Gastroesophageal sphincter (tissue), 4 donors: ENCODE data around the gene RAB3C. TPM values are rescaled to one million over a fixed set of nuclear protein-coding genes. Genes with fewer than 3 reads are reported as not detected.

ENCODE experiments used
- ATAC-seq: fragments of 150-250 bp; one replicate; pipeline ENCODE4 v1.9.1; 2016; ENCODE audit warnings: mild to moderate bottlenecking, moderate library complexity
- H3K27ac ChIP-seq, 4 donors: fragments of 200-600 bp; sonication (generic) in 3 of 4; 1 replicate in 3 of 4; 2 replicates in 1 of 4; pipeline ENCODE4 v1.5.1; 2016 to 2019
- H3K27me3 ChIP-seq: fragments of 200-600 bp; sonication (generic); one replicate; pipeline ENCODE4 v1.5.1; 2019
- H3K36me3 ChIP-seq, 2 donors: fragments of 200-600 bp; sonication (generic); one replicate each; pipeline ENCODE4 v1.5.1; 2019; ENCODE audit warnings: control low read depth in 1 of 2
- H3K4me1 ChIP-seq, 3 donors: fragments of 200-600 bp; sonication (generic); 1 replicate in 2 of 3; 2 replicates in 1 of 3; pipeline ENCODE4 v1.5.1; 2016 to 2019; ENCODE audit warnings: control low read depth in 2 of 3
- H3K4me3 ChIP-seq, 2 donors: fragments of 200-600 bp; sonication (generic); one replicate each; pipeline ENCODE4 v1.5.1; 2019; ENCODE audit warnings: mild to moderate bottlenecking in 1 of 2, moderate library complexity in 1 of 2
- H3K9me3 ChIP-seq, 3 donors: fragments of 200-600 bp; sonication (generic); one replicate each; pipeline ENCODE4 v1.5.1; 2017 to 2019; ENCODE audit warnings: control low read depth in 2 of 3
- EP300 ChIP-seq: sonication (generic); formaldehyde crosslinking; IDR thresholded peaks from one replicate; pipeline ENCODE4 v1.6.1; 2017; ENCODE audit warnings: antibody characterized with exemption, mild to moderate bottlenecking
- POLR2A ChIP-seq, 2 donors: fragments of 450-650 bp; IDR thresholded peaks; one replicate each; pipeline ENCODE4 v1.6.1; 2017; ENCODE audit warnings: antibody characterized with exemption in 2 of 2, mild to moderate bottlenecking in 2 of 2, moderate library complexity in 1 of 2
- POLR2AphosphoS5 ChIP-seq: sonication (generic); formaldehyde crosslinking; IDR thresholded peaks from one replicate; pipeline ENCODE4 v1.6.1; 2017; ENCODE audit warnings: antibody characterized with exemption
- WGBS, 2 donors: methylation state at CpG; one replicate each; pipeline ENCODE4 v1.1.5; 2018; ENCODE audit warnings: low coverage in 1 of 2; 5-methylcytosine and 5-hydroxymethylcytosine counted together
- total RNA-seq, 4 donors: library from RNA; depleted of rRNA; stranded (reverse); fragments of >200 nt; gene quantifications; one replicate each; pipeline ENCODE4 v1.1.0, GENCODE V29; 2016
- TF ChIP-seq, protein P1 (sequence below), 4 experiments: fragments of 200-600 bp in 2 of 4; fragments of 450-650 bp in 2 of 4; sonication (generic) in 1 of 4; IDR thresholded peaks; one replicate each; pipeline ENCODE4 v1.5.1; 2017 to 2019; ENCODE audit warnings: antibody characterized with exemption in 4 of 4, mild to moderate bottlenecking in 2 of 4, moderate library complexity in 2 of 4

Gene RAB3C
- total RNA-seq, 4 donors from 2014 or later, result 0.16 to 3.5 (median 2.1) TPM

DNA sequence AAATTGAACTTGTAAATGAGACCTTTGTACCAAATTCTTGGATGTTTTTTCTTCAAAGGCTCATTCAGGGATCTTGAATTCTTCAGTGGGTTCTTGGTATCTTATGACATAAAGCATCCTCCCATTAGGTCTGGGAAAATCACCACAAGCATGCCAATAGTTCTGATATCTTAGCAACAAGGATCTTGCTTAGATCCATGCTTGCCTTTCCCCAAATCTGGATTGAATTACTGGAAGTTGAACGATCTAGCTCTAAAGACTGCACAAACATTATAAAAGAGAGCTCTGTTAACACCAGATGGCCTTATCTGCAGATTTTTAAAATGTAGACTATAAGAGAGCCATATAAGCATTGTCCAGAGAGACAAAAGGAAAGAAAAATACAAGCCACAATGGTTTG is 266.3 kb downstream of the RAB3C start:
- Histone ChIP-seq H3K4me1 (no peaks in the 10 kb centered on the region), H3K36me3 (no peaks in the 10 kb centered on the region), H3K27me3 (no peaks in the 10 kb centered on the region), H3K4me3 (no peak overlapping the region), H3K9me3 (no peaks in the 10 kb centered on the region), H3K27ac (no peak overlapping the region)
- WGBS, 2 donors, result 33 to 44% methylated on average over 1 of the region's 1 CpG
- ATAC-seq, result no peak
- TF ChIP-seq EP300 (no peak), POLR2A (IDR thresholded peaks at IDR 0.05) (no peak), POLR2AphosphoS5 (no peak)
- TF ChIP-seq, protein P1, sequence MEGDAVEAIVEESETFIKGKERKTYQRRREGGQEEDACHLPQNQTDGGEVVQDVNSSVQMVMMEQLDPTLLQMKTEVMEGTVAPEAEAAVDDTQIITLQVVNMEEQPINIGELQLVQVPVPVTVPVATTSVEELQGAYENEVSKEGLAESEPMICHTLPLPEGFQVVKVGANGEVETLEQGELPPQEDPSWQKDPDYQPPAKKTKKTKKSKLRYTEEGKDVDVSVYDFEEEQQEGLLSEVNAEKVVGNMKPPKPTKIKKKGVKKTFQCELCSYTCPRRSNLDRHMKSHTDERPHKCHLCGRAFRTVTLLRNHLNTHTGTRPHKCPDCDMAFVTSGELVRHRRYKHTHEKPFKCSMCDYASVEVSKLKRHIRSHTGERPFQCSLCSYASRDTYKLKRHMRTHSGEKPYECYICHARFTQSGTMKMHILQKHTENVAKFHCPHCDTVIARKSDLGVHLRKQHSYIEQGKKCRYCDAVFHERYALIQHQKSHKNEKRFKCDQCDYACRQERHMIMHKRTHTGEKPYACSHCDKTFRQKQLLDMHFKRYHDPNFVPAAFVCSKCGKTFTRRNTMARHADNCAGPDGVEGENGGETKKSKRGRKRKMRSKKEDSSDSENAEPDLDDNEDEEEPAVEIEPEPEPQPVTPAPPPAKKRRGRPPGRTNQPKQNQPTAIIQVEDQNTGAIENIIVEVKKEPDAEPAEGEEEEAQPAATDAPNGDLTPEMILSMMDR (IDR thresholded peaks at IDR 0.05), result no peak

DNA sequence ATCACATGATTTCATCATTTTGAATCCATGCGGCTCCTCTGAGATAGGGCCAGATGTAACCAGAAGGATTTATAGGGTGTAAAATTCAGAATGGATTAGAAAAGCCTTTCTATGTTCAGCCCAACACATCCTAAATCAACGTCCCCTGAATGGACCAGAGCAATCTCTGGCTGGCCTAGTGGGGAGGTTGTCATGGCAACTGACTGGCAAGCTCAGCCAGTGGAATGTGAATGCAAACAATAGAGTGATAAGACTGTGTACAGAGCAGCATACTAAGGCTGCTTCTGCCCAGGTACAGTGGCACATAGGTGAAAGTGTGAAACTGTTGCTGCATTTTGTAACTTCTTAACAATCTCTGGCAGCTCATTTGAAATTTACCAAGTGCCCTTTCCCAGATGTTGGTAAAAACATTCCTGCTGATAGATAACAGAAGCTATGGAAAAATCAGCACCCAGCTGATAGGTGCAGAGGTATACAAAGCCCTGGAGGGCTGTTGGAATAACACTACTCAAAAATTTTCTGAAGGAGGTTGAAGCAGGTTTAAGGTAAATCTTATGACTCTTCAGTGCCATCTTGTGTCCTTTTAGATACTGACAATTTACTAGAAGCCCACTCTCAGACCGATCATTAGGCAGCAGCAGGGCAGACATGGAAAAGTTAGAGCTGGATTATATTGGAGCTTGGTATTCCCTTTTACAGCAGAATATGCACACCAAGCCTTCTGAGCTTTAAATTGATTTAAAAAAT is 267.2 kb downstream of the RAB3C start:
- Histone ChIP-seq H3K9me3 (no peaks in the 10 kb centered on the region), H3K27ac (no peak overlapping the region), H3K4me1 (no peaks in the 10 kb centered on the region), H3K4me3 (no peak overlapping the region), H3K36me3 (no peaks in the 10 kb centered on the region), H3K27me3 (no peaks in the 10 kb centered on the region)
- TF ChIP-seq POLR2A (IDR thresholded peaks at IDR 0.05), result no peak
- TF ChIP-seq, protein P1 (IDR thresholded peaks at IDR 0.05), result peak in 3 of 4 experiments; percentile 30 to 43 (median 39)
- no peak for TF ChIP-seq EP300
- TF ChIP-seq POLR2AphosphoS5, result no peak
- no peak for ATAC-seq
- 13 to 26% methylated on average over 3 of the region's 3 CpGs for WGBS, 2 donors

GRCh38 chr5:58851153-58851552 is 268.3 kb downstream of the RAB3C start:
- Histone ChIP-seq H3K4me3 (no peak overlapping the region), H3K9me3 (no peaks in the 10 kb centered on the region), H3K27me3 (no peaks in the 10 kb centered on the region), H3K4me1 (no peaks in the 10 kb centered on the region), H3K27ac (no peak overlapping the region), H3K36me3 (no peaks in the 10 kb centered on the region)
- TF ChIP-seq, protein P1 (IDR thresholded peaks at IDR 0.05), result no peak
- ATAC-seq, result no peak
- WGBS, 2 donors, result 57 to 92% methylated on average over 2 to 6 of the region's 7 CpGs

DNA sequence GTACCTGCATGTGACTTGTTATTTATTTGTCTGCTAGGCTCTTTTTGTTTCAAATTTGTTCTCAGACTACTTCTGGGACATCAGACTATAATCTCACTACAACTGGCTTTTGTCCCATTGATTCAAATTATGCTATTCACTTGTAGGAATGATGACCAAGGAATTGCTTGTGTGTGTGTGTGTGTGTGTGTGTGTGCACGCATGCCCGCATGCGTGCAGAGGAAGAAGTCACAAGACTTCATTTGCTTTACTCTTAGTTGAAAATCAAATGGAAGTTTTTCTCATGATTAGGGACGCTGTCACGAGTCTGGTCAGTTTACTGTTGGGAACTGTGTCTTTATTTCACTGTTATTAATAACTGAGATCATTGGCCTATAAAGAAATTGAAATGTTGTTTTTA is 268.7 kb downstream of the RAB3C start:
- H3K4me3 ChIP-seq, result no peak overlapping the region
- 79 to 87% methylated on average over 5 of the region's 5 CpGs for WGBS, 2 donors

GRCh38 chr5:58852566-58852965 is 269.7 kb downstream of the RAB3C start:
- Histone ChIP-seq H3K9me3 (no peaks in the 10 kb centered on the region), H3K4me3 (no peak overlapping the region), H3K36me3 (no peaks in the 10 kb centered on the region), H3K4me1 (no peaks in the 10 kb centered on the region), H3K27ac (no peak overlapping the region), H3K27me3 (no peaks in the 10 kb centered on the region)
- no peak for ATAC-seq
- TF ChIP-seq POLR2A (IDR thresholded peaks at IDR 0.05) (no peak), EP300 (no peak), POLR2AphosphoS5 (no peak)
- TF ChIP-seq, protein P1 (IDR thresholded peaks at IDR 0.05), result no peak
- 74 to 77% methylated on average over 1 of the region's 1 CpG for WGBS, 2 donors

More for the DNA sequence above, 268.7 kb downstream of the RAB3C start:
- TF ChIP-seq EP300, result no peak
- no peak for TF ChIP-seq POLR2A (IDR thresholded peaks at IDR 0.05)
- no peak for TF ChIP-seq POLR2AphosphoS5
- TF ChIP-seq, protein P1 (IDR thresholded peaks at IDR 0.05), result no peak
- Histone ChIP-seq H3K27me3 (no peaks in the 10 kb centered on the region), H3K9me3 (no peaks in the 10 kb centered on the region), H3K36me3 (no peaks in the 10 kb centered on the region), H3K4me1 (no peaks in the 10 kb centered on the region), H3K27ac (no peak overlapping the region)
- no peak for ATAC-seq
